Measurements from ENCODE around the gene PRDX2.
"Not testable (repeated sequence)": the region's sequence is repeated elsewhere in the genome, so short reads cannot be mapped to it uniquely, and the experiment has no call there.

PRDX2 gene

GRCh38 chr19:12801466-12802266, at the start of gene PRDX2, which contains the start of gene THSD8:
TSS of gene PRDX2 (minus strand) at chr19:12801800. CDS start at chr19:12801261, 539 bp downstream.
TSS of gene THSD8 (plus strand) at chr19:12802069. CDS start at chr19:12802072, 3 bp downstream.
- peak; percentile 83 for DNase-seq (ENCODE audit: low read depth)
- no peak for TF ChIP-seq CTCF (conservative IDR thresholded peaks at IDR 0.05; ENCODE audit: low read depth, low read length)
- H3K4me3 ChIP-seq (ENCODE audit: low read depth, low read length) = peak within 1 kb of the TSS; percentile 89

GRCh38 chr19:12847159-12848139, 45.8 kb upstream of the PRDX2 start:
- peak overlapping the region; percentile 36 for H3K4me3 ChIP-seq (ENCODE audit: low read depth, low read length)
- peak; percentile 74 for TF ChIP-seq CTCF (conservative IDR thresholded peaks at IDR 0.05; ENCODE audit: low read depth, low read length)

DNA sequence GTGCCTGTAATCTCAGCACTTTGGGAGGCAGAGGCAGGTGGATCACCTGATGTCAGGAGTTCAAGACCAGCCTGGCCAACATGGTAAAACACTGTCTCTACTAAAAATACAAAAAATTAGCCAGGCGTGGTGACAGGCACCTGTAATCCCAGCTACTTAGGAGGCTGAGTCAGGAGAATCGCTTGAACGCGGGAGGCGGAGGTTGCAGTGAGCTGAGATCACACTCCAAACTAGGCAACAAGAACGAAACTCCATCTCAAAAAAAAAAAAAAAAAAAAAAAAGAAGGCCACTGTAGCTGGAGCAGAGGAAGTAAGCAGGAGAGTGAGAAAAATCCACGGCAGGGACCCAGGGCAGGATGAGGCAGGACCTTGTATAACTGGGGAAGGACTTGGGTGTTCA, 45.0 kb upstream of the PRDX2 start:
- H3K4me3 ChIP-seq (ENCODE audit: low read depth, low read length); DNase-seq (ENCODE audit: low read depth): not testable (repeated sequence)

More at GRCh38 chr19:12847159-12848139, 45.8 kb upstream of the PRDX2 start:
- DNase-seq (ENCODE audit: low read depth) = peak; percentile 80

GRCh38 chr19:12843999-12844732, 42.6 kb upstream of the PRDX2 start:
- no peak for TF ChIP-seq CTCF (conservative IDR thresholded peaks at IDR 0.05; ENCODE audit: low read depth, low read length)
- no peak overlapping the region for H3K4me3 ChIP-seq (ENCODE audit: low read depth, low read length)
- DNase-seq (ENCODE audit: low read depth) = no peak

DNA sequence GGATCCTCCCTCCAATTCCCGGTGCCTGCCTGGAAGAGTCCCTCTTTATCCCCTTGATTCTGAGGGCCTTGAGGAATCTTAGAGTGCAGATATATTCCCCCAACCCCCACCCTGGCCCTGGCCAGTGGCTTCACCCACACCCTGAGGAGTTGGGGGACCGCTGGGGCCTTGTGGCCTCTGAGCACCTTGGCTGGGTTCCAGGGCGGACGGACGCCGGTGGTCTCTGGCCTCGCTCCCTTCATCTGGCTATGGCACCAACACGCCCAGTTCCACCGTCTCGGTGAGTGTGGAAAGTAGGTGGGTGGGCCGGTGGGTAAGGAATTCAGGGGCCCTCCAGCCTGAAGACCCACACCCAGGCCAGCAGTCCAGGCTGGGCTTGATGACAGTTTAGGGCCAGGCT, 41.7 kb upstream of the PRDX2 start:
- no peak for TF ChIP-seq CTCF (conservative IDR thresholded peaks at IDR 0.05; ENCODE audit: low read depth, low read length)
- DNase-seq (ENCODE audit: low read depth) = no peak
- no peak overlapping the region for H3K4me3 ChIP-seq (ENCODE audit: low read depth, low read length)

GRCh38 chr19:12842511-12842910, 40.9 kb upstream of the PRDX2 start:
- H3K4me3 ChIP-seq (ENCODE audit: low read depth, low read length) = no peak overlapping the region
- no peak for DNase-seq (ENCODE audit: low read depth)
- TF ChIP-seq CTCF (conservative IDR thresholded peaks at IDR 0.05; ENCODE audit: low read depth, low read length) = no peak
